GM23338 (cell line): ENCODE measurements around the gene SCO1. TPM values are rescaled to one million over a fixed set of nuclear protein-coding genes. Genes with fewer than 3 reads are reported as not detected.
A peak's percentile ranks its signal among the peaks of the same experiment; 100 is the strongest.

ENCODE experiments used
- ATAC-seq: fragments of 200-7000 bp; cut with Tn5 transposase; 3 replicates; pipeline ENCODE4 v1.9.1; 2020
- DNase-seq: peaks from one replicate; pipeline ENCODE4 v3.0.0-alpha.2; 2015; ENCODE audit warnings: low spot score
- H2AFZ ChIP-seq: fragments of 200-600 bp; sonication (generic); 2 replicates; pipeline ENCODE4 v1.8.0; 2016; ENCODE audit warnings: antibody characterized with exemption, mild to moderate bottlenecking, moderate library complexity
- H3F3A ChIP-seq: fragments of 200-600 bp; sonication (generic); replicated peaks from 2 replicates; pipeline ENCODE4 v1.8.0; 2017; ENCODE audit warnings: antibody characterized with exemption, mixed run types, low read depth
- H3K27ac ChIP-seq: fragments of 200-600 bp; sonication (generic); 2 replicates; pipeline ENCODE4 v1.6.1; 2016; ENCODE audit warnings: low read depth
- H3K27me3 ChIP-seq: fragments of 200-600 bp; sonication (generic); 2 replicates; pipeline ENCODE4 v1.8.0; 2016; ENCODE audit warnings: mild to moderate bottlenecking, mixed run types, moderate library complexity; ENCODE audit not compliant: insufficient read depth
- H3K36me3 ChIP-seq: fragments of 200-600 bp; sonication (generic); 2 replicates; pipeline ENCODE4 v1.8.0; 2016; ENCODE audit warnings: mild to moderate bottlenecking; ENCODE audit not compliant: insufficient read depth
- H3K4me1 ChIP-seq: fragments of 200-600 bp; sonication (generic); 2 replicates; pipeline ENCODE4 v1.8.0; 2016; ENCODE audit warnings: mild to moderate bottlenecking, moderate library complexity; ENCODE audit not compliant: insufficient read depth
- H3K4me2 ChIP-seq: fragments of 200-600 bp; sonication (generic); 2 replicates; pipeline ENCODE4 v1.7.1; 2017; ENCODE audit warnings: mixed run types
- H3K4me3 ChIP-seq: fragments of 200-600 bp; sonication (generic); 2 replicates; pipeline ENCODE4 v1.6.1; 2016; ENCODE audit warnings: mixed run types
- H3K79me2 ChIP-seq: fragments of 200-600 bp; sonication (generic); replicated peaks from 2 replicates; pipeline ENCODE4 v1.8.0; 2017; ENCODE audit warnings: mild to moderate bottlenecking; ENCODE audit not compliant: insufficient read depth
- H3K9me2 ChIP-seq: fragments of 200-600 bp; sonication (generic); 2 replicates; pipeline ENCODE4 v1.8.0; 2017; ENCODE audit not compliant: insufficient read depth
- H4K20me1 ChIP-seq: fragments of 200-600 bp; sonication (generic); replicated peaks from 2 replicates; pipeline ENCODE4 v1.8.0; 2017; ENCODE audit warnings: mild to moderate bottlenecking; ENCODE audit not compliant: insufficient read depth
- H3K27ac Mint-ChIP-seq: 2 replicates; pipeline ENCODE4 v1.8.0; 2020; ENCODE audit warnings: inconsistent platforms, mild to moderate bottlenecking, moderate library complexity, mixed read lengths
- H3K27me3 Mint-ChIP-seq: 3 replicates; pipeline ENCODE4 v1.8.0; 2022; ENCODE audit warnings: low read depth, mild to moderate bottlenecking, moderate library complexity, mixed read lengths, inconsistent platforms; ENCODE audit not compliant: insufficient read depth, poor library complexity
- H3K36me3 Mint-ChIP-seq: 3 replicates; pipeline ENCODE4 v1.8.0; 2021; ENCODE audit warnings: low read depth, mild to moderate bottlenecking, inconsistent platforms, moderate library complexity, mixed read lengths
- H3K4me1 Mint-ChIP-seq: 3 replicates; pipeline ENCODE4 v1.8.0; 2020; ENCODE audit warnings: mild to moderate bottlenecking, inconsistent platforms, mixed read lengths
- H3K4me3 Mint-ChIP-seq: 3 replicates; pipeline ENCODE4 v1.8.0; 2021; ENCODE audit warnings: moderate library complexity, mild to moderate bottlenecking, inconsistent platforms, mixed read lengths
- H3K9me3 Mint-ChIP-seq: 3 replicates; pipeline ENCODE4 v1.8.0; 2020; ENCODE audit warnings: moderate library complexity, mild to moderate bottlenecking, inconsistent platforms, mixed read lengths
- CREB1 ChIP-seq: fragments of 250-450 bp; sonication (Bioruptor Pico); IDR thresholded peaks from 2 replicates; pipeline ENCODE4 v1.5.0; 2020; ENCODE audit warnings: low read depth, mild to moderate bottlenecking, moderate library complexity
- CTCF ChIP-seq, 2 experiments: fragments of 200-600 bp in 1 of 2; sonication (generic) in 1 of 2; conservative IDR thresholded peaks; 2 replicates each; pipeline versions ENCODE4 v1.5.1 to v1.6.1; 2016 to 2017; ENCODE audit warnings: antibody characterized with exemption in 2 of 2, low read depth in 2 of 2, mild to moderate bottlenecking in 2 of 2, moderate library complexity in 1 of 2
- ETS1 ChIP-seq: IDR thresholded peaks from 2 replicates; pipeline ENCODE4 v1.6.1; 2016; ENCODE audit warnings: antibody characterized with exemption
- EZH2 ChIP-seq: fragments of 200-600 bp; sonication (generic); IDR thresholded peaks from one replicate; pipeline ENCODE4 v1.8.0; 2017; ENCODE audit warnings: antibody characterized with exemption, mild to moderate bottlenecking, low read depth; ENCODE audit not compliant: unreplicated experiment
- EZH2phosphoT487 ChIP-seq: fragments of 200-600 bp; sonication (generic); IDR thresholded peaks from one replicate; pipeline ENCODE4 v1.8.1; 2018; ENCODE audit warnings: antibody characterized with exemption; ENCODE audit not compliant: unreplicated experiment
- JUNB ChIP-seq: IDR thresholded peaks from one replicate; pipeline ENCODE4 v1.6.1; 2016; ENCODE audit warnings: antibody characterized with exemption; ENCODE audit not compliant: unreplicated experiment
- NANOG ChIP-seq: IDR thresholded peaks from 2 replicates; pipeline ENCODE4 v1.6.1; 2016; ENCODE audit warnings: antibody characterized with exemption, borderline replicate concordance
- POLR2AphosphoS5 ChIP-seq: IDR thresholded peaks from 2 replicates; pipeline ENCODE4 v1.6.1; 2016; ENCODE audit warnings: antibody characterized with exemption, low read depth
- REST ChIP-seq: IDR thresholded peaks from one replicate; pipeline ENCODE4 v1.6.1; 2018; ENCODE audit warnings: antibody characterized with exemption; ENCODE audit not compliant: unreplicated experiment
- STAT1 ChIP-seq: IDR thresholded peaks from one replicate; pipeline ENCODE4 v1.6.1; 2016; ENCODE audit warnings: antibody characterized with exemption; ENCODE audit not compliant: unreplicated experiment
- ZNF114 ChIP-seq: fragments of 250-450 bp; sonication (Bioruptor Pico); IDR thresholded peaks from 2 replicates; pipeline ENCODE4 v1.5.0; 2020; ENCODE audit warnings: mild to moderate bottlenecking, moderate library complexity
- ZNF331 ChIP-seq: fragments of 250-450 bp; sonication (Bioruptor Pico); IDR thresholded peaks from 2 replicates; pipeline ENCODE4 v1.5.0; 2020; ENCODE audit warnings: low read depth, mild to moderate bottlenecking, moderate library complexity
- ZNF462 ChIP-seq: fragments of 250-450 bp; sonication (Bioruptor Pico); IDR thresholded peaks from 2 replicates; pipeline ENCODE4 v1.5.0; 2020; ENCODE audit warnings: mild to moderate bottlenecking, moderate library complexity
- polyA plus RNA-seq: library from polyadenylated mRNA; unstranded; fragments of >200 nt; fragmentation: Nextera tagmentation; extraction: Ambion mirVana; gene quantifications from 2 replicates; pipeline ENCODE4 v1.2.1, GENCODE V29; 2016
- total RNA-seq: library from RNA; depleted of rRNA; stranded (reverse); fragments of >200 nt; shearing (Covaris generic); gene quantifications from 2 replicates; pipeline ENCODE4 v1.2.3, GENCODE V29; 2014

Gene SCO1
- total and polyA plus RNA-seq, 2 experiments from 2014 or later = 43.9 to 72.5 TPM

- H3K4me1 ChIP-seq = no peaks in the 10 kb centered on the region; the same call in 1 of the 2 replicates
- TF ChIP-seq ZNF114 (CRISPR knock-in tag) (no peak), CREB1 (CRISPR knock-in tag) (no peak), NANOG (no peak), ZNF331 (no peak), STAT1 (no peak), ZNF462 (CRISPR knock-in tag) (no peak), EZH2 (no peak), JUNB (no peak), POLR2AphosphoS5 (no peak), EZH2phosphoT487 (no peak), CTCF (conservative IDR thresholded peaks at IDR 0.05; ENCODE audit: low read depth in 2 of 2) (no peak), ETS1 (no peak), REST (no peak)
- H3K27ac Mint-ChIP-seq = peak overlapping the region; percentile 93
- H3K9me3 Mint-ChIP-seq = no peaks in the 10 kb centered on the region
- H3K4me3 Mint-ChIP-seq = peak overlapping the region; percentile 94
- peaks cover 17% of the 10 kb centered on the region for H4K20me1 ChIP-seq
- no peaks in the 10 kb centered on the region for H3K27me3 ChIP-seq
- no peaks in the 10 kb centered on the region for H3K9me2 ChIP-seq
- no peak for ATAC-seq
- H3K36me3 Mint-ChIP-seq = peaks cover 27% of the 10 kb centered on the region
- H3K27ac ChIP-seq = peak overlapping the region; percentile 82
- peaks cover 9% of the 10 kb centered on the region; the same call in 2 of the 3 replicates for H3K4me1 Mint-ChIP-seq
- peak overlapping the region; percentile 88 for H3K4me2 ChIP-seq
- H3K79me2 ChIP-seq = peaks cover 53% of the 10 kb centered on the region
- peak overlapping the region; percentile 58 for H3K4me3 ChIP-seq
- peaks cover 21% of the 10 kb centered on the region for H3K36me3 ChIP-seq
- H3K27me3 Mint-ChIP-seq = peaks cover 3% of the 10 kb centered on the region
- H2AFZ ChIP-seq = peak overlapping the region; percentile 30; the same call in 1 of the 2 replicates
- peak; percentile 11 for DNase-seq
- H3F3A ChIP-seq = no peaks in the 10 kb centered on the region
Observed at GRCh38 chr17:10698096-10698818, 924 bp upstream of the SCO1 start.
